Omental fat pad (tissue), 4 donors: ENCODE data around the gene PTPN13. TPM values are rescaled to one million over a fixed set of nuclear protein-coding genes. Genes with fewer than 3 reads are reported as not detected.

Experiments
- ATAC-seq: fragments of 150-250 bp; one replicate; pipeline ENCODE4 v1.9.1; 2016; ENCODE audit warnings: mild to moderate bottlenecking, moderate library complexity; ENCODE audit not compliant: low FRiP score
- DNase-seq: peaks from one replicate; pipeline ENCODE4 v3.0.0-alpha.2; 2019; ENCODE audit warnings: low spot score
- total RNA-seq, 4 donors: library from RNA; depleted of rRNA; stranded (reverse); fragments of >200 nt; gene quantifications; one replicate each; pipeline ENCODE4 v1.1.0, GENCODE V29; 2016
- TF ChIP-seq, protein P1 (sequence below), 3 donors: fragments of 450-650 bp; IDR thresholded peaks; one replicate each; pipeline ENCODE4 v1.5.1; 2016 to 2017; ENCODE audit warnings: antibody characterized with exemption in 3 of 3, mild to moderate bottlenecking in 3 of 3, moderate library complexity in 2 of 3

PTPN13 gene
- total RNA-seq, 4 donors from 2014 or later = 23.4 to 80.1 (median 26.2) TPM

DNA sequence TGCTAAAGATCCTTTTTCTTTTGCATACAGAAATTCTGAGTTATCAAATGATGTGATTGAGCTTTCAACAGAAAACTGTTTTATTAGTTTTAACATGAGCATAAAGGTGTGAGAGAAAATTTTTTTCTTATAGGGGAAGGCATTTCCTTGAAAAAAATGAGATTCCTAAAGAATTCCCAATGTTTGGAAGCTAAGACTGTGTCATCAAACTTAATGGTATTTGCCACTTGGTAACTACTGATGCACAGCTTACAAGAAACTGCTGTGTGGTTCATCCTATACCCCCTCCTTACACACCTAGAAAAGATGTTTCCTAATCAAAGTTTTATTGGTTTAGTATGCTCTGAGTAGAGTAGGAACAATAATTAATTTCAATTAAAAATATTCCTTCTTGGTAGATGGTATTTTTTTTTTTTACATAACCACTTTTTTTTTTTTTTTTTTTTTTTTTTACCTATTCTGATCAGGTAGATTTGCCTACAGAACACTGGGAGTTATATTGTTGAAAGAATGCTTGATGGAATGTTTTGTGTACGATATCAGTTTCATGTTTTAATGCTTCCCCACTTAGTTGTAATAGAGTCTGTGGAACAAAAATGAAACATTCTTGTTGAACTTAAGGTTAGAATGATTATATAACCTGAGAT lies 6.0 kb downstream of the PTPN13 start:
- DNase-seq (no peak), ATAC-seq (no peak)
- TF ChIP-seq, protein P1, sequence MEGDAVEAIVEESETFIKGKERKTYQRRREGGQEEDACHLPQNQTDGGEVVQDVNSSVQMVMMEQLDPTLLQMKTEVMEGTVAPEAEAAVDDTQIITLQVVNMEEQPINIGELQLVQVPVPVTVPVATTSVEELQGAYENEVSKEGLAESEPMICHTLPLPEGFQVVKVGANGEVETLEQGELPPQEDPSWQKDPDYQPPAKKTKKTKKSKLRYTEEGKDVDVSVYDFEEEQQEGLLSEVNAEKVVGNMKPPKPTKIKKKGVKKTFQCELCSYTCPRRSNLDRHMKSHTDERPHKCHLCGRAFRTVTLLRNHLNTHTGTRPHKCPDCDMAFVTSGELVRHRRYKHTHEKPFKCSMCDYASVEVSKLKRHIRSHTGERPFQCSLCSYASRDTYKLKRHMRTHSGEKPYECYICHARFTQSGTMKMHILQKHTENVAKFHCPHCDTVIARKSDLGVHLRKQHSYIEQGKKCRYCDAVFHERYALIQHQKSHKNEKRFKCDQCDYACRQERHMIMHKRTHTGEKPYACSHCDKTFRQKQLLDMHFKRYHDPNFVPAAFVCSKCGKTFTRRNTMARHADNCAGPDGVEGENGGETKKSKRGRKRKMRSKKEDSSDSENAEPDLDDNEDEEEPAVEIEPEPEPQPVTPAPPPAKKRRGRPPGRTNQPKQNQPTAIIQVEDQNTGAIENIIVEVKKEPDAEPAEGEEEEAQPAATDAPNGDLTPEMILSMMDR (IDR thresholded peaks at IDR 0.05) = no peak

DNA sequence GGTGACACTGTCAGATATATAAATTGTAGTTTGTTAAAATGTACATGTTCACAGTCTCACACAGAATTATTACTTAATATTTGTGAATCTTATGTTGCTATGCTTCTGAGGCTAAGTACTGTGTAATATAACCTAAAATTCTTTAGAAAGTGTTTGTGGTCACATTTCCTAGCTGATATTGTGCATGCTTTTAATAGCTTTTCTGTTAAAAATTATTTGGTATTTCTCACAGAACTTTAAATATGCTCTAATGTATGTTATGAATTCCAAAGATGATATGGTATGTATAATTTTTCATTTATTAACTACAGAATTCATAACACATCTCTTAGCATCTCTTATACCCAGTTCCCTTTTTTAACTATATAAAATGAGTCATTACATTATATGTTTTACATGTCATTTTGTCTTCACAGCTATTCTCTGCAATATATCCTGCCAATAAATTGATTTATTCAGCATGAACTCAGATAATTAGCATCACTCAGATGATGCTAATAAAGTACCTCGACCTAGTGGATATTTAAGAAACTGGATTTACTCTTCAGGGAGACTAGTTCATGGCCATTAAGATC lies 9.3 kb downstream of the PTPN13 start:
- TF ChIP-seq, protein P1 (IDR thresholded peaks at IDR 0.05) = no peak
- no peak for DNase-seq
- ATAC-seq = no peak

DNA sequence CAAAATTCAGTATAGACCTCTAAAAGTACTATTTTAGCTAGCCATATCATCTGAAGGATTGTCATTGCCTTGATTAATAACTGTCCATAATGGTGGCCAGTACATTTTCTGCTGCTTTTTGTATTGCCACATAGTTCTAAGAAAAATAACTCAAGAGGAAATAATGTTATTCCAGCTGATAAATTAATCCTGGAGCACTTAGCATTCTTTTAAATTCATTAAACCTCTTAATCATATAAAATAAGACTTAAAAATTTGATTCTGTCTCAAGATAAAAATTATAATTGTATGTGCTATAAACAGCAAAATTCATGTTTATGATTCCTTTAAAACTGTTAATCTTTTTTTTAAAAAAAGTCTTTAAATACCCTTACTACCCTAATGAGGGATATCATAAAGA lies 12.7 kb downstream of the PTPN13 start:
- DNase-seq (no peak), ATAC-seq (no peak)
- TF ChIP-seq, protein P1 (IDR thresholded peaks at IDR 0.05) = no peak

DNA sequence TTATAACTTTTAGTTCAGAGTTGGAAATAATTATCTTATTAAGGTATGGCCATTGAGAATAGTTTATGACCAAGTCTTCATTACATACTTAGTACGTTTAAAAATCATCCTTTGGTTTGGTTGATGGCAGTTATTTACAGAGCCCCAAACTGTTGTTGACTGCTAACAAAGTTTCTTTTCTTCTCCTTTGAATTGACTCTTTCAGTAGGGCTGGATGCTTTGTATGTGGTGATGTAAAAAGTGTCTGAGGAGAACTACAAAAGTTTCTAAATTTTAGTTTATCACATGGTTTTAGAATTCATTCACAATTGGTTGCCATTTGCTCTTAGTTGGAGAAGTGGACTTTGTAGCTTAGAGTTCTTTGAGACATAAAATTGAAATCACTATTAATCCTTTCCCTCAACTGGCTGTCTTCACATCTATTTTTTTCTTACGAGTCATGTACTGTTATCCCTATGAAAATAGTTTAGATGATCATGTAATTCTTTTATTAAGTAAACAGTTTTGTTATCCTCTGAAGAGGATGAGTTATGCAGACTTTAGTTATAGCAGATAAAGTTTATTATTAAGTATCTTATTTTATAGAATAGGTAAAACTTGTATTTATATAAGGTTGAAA lies 14.8 kb downstream of the PTPN13 start:
- DNase-seq (no peak), ATAC-seq (no peak)
- TF ChIP-seq, protein P1 (IDR thresholded peaks at IDR 0.05) = no peak

DNA sequence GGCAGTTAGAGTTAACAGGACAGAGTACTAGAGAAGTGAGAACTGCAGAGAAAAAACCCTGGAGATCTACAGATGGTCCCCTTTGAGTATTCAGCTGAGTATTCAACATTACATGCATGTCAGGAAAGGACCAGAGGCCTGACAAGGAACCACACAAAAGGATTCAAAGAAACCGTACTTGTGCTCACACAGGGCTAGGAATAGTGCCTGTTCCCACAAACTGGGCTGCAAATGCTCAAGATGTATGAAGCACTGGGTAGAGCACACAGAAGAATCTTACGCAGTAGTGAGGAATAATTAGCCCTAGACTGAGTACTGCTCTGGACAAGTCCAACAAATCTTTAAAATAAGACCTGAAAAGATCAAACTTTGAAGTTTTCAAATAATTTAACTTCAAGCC lies 17.6 kb downstream of the PTPN13 start:
- no peak for DNase-seq
- TF ChIP-seq, protein P1 (IDR thresholded peaks at IDR 0.05) = no peak
- no peak for ATAC-seq

DNA sequence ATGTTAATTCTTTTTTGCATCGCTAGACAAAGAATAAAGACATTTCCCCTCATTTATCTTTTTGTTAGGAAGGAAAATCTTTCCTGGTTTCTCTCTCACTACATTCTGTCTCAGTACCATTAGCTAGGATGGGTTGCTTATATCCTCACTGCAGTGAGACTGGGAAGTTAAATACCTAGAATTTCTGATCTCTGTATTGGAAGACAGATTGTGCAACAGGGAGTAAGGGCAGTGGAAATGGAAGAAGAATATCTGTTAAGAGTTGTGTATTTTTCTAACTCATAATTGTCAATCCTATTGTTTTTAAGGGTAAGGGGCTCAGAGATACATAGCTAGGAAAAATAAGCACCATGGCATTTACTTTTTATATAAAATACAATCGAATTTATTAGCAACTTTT lies 19.6 kb downstream of the PTPN13 start:
- DNase-seq (no peak), ATAC-seq (no peak)
- TF ChIP-seq, protein P1 (IDR thresholded peaks at IDR 0.05) = no peak

DNA sequence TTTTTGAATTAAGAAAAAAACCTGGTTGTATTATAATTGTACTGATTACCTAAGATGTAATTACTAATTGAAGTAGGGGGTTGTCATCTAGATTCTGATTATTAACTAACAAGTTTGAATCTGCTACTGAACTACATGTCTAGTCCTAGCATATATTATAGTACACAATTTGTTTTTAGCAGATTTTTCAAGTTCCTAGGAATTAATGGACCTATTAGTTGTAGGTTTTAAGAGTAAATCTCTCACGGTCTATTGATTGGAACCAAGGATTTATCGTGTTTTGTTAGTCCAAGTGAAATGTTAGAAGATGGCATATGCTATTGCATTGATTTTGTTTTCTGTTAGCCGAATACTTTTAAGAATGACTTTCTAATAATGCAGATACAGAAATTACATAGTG lies 20.8 kb downstream of the PTPN13 start:
- DNase-seq (no peak), ATAC-seq (no peak)
- TF ChIP-seq, protein P1 (IDR thresholded peaks at IDR 0.05) = no peak
